H9 (cell line): ENCODE data around the gene ABCD1. TPM values are rescaled to one million over a fixed set of nuclear protein-coding genes. Genes with fewer than 3 reads are reported as not detected.

Experiments used
- DNase-seq: peaks from one replicate; pipeline ENCODE4 v3.0.0-alpha.2; 2017
- H2AFZ ChIP-seq: one replicate; pipeline ENCODE4 v1.6.1; 2013; ENCODE audit warnings: mild to moderate bottlenecking, low read length, control low read depth, moderate library complexity
- H2AK5ac ChIP-seq: 2 replicates; pipeline ENCODE4 v1.6.1; 2013; ENCODE audit warnings: low read length, control low read depth, mixed read lengths; ENCODE audit not compliant: insufficient read length
- H2BK120ac ChIP-seq: one replicate; pipeline ENCODE4 v1.6.1; 2013; ENCODE audit warnings: low read depth, mild to moderate bottlenecking, low read length, control low read depth, inconsistent platforms; ENCODE audit not compliant: poor library complexity, severe bottlenecking
- H2BK12ac ChIP-seq: 2 replicates; pipeline ENCODE4 v1.6.1; 2013; ENCODE audit warnings: low read length, control low read depth, mixed read lengths, low read depth; ENCODE audit not compliant: insufficient read length
- H2BK15ac ChIP-seq: 2 replicates; pipeline ENCODE4 v1.6.1; 2013; ENCODE audit warnings: low read depth, low read length, control low read depth
- H2BK20ac ChIP-seq: one replicate; pipeline ENCODE4 v1.6.1; 2013; ENCODE audit warnings: low read depth, mild to moderate bottlenecking, low read length, control low read depth, inconsistent platforms; ENCODE audit not compliant: poor library complexity, severe bottlenecking
- H2BK5ac ChIP-seq: 2 replicates; pipeline ENCODE4 v1.6.1; 2013; ENCODE audit warnings: low read length, control low read depth, mixed read lengths; ENCODE audit not compliant: insufficient read length
- H3K14ac ChIP-seq: 2 replicates; pipeline ENCODE4 v1.6.1; 2013; ENCODE audit warnings: low read length, control low read depth; ENCODE audit not compliant: insufficient read depth
- H3K18ac ChIP-seq: 2 replicates; pipeline ENCODE4 v1.6.1; 2013; ENCODE audit warnings: low read depth, mild to moderate bottlenecking, mixed read lengths, low read length, control low read depth; ENCODE audit not compliant: insufficient read length
- H3K23ac ChIP-seq: 2 replicates; pipeline ENCODE4 v1.6.1; 2013; ENCODE audit warnings: low read length, control low read depth, mixed read lengths, low read depth; ENCODE audit not compliant: insufficient read length
- H3K23me2 ChIP-seq: 2 replicates; pipeline ENCODE4 v1.6.1; 2013; ENCODE audit warnings: low read depth, mild to moderate bottlenecking, mixed read lengths, low read length, control low read depth; ENCODE audit not compliant: insufficient read length, poor library complexity, severe bottlenecking
- H3K27ac ChIP-seq: 2 replicates; pipeline ENCODE4 v1.5.1; 2013; ENCODE audit warnings: low read length, control low read depth, mixed read lengths, low read depth; ENCODE audit not compliant: insufficient read length
- H3K27me3 ChIP-seq: 2 replicates; pipeline ENCODE4 v1.6.1; 2013; ENCODE audit warnings: low read length, control low read depth, inconsistent platforms; ENCODE audit not compliant: insufficient read depth
- H3K4ac ChIP-seq: 2 replicates; pipeline ENCODE4 v1.6.1; 2013; ENCODE audit warnings: low read depth, mild to moderate bottlenecking, control low read depth, inconsistent platforms, low read length, moderate library complexity
- H3K4me1 ChIP-seq: 2 replicates; pipeline ENCODE4 v1.6.1; 2013; ENCODE audit warnings: low read length, control low read depth, inconsistent platforms; ENCODE audit not compliant: insufficient read depth
- H3K4me2 ChIP-seq: 2 replicates; pipeline ENCODE4 v1.6.1; 2013; ENCODE audit warnings: low read length, control low read depth, mixed read lengths; ENCODE audit not compliant: insufficient read length, insufficient read depth
- H3K56ac ChIP-seq: 2 replicates; pipeline ENCODE4 v1.6.1; 2013; ENCODE audit warnings: low read depth, mild to moderate bottlenecking, mixed read lengths, low read length, control low read depth; ENCODE audit not compliant: insufficient read length
- H3K79me1 ChIP-seq: 2 replicates; pipeline ENCODE4 v1.6.1; 2013; ENCODE audit warnings: low read depth, mild to moderate bottlenecking, moderate library complexity, low read length, control low read depth, inconsistent platforms; ENCODE audit not compliant: insufficient read depth, poor library complexity, severe bottlenecking
- H3K79me2 ChIP-seq: 2 replicates; pipeline ENCODE4 v1.6.1; 2013; ENCODE audit warnings: low read length, control low read depth, inconsistent platforms; ENCODE audit not compliant: insufficient read depth
- H3K9ac ChIP-seq: 2 replicates; pipeline ENCODE4 v1.6.1; 2013; ENCODE audit warnings: low read length, control low read depth, mixed read lengths; ENCODE audit not compliant: insufficient read length; ENCODE audit errors: extremely low read depth
- H3K9me3 ChIP-seq: one replicate; pipeline ENCODE4 v1.6.1; 2013; ENCODE audit warnings: low read depth, low read length, inconsistent platforms; ENCODE audit not compliant: control insufficient read depth
- H3T11ph ChIP-seq: one replicate; pipeline ENCODE4 v1.6.1; 2013; ENCODE audit warnings: mild to moderate bottlenecking, low read length, control low read depth, inconsistent platforms
- H4K20me1 ChIP-seq: one replicate; pipeline ENCODE4 v1.6.1; 2013; ENCODE audit not compliant: control insufficient read depth, insufficient read length, insufficient read depth
- H4K5ac ChIP-seq: 2 replicates; pipeline ENCODE4 v1.6.1; 2013; ENCODE audit warnings: low read depth, mild to moderate bottlenecking, mixed read lengths, low read length, control low read depth; ENCODE audit not compliant: insufficient read length
- H4K8ac ChIP-seq: replicated peaks from 2 replicates; pipeline ENCODE4 v1.6.1; 2013; ENCODE audit warnings: low read length, control low read depth, mixed read lengths, low read depth; ENCODE audit not compliant: insufficient read length
- H4K91ac ChIP-seq: 2 replicates; pipeline ENCODE4 v1.6.1; 2013; ENCODE audit warnings: low read depth, mild to moderate bottlenecking, moderate library complexity, mixed read lengths, low read length, control low read depth; ENCODE audit not compliant: insufficient read length
- H3K27ac Mint-ChIP-seq, 3 experiments: 2 replicates in 2 of 3; 3 replicates in 1 of 3; pipeline ENCODE4 v1.8.0; 2020 to 2021; ENCODE audit warnings: mixed read lengths in 3 of 3, mild to moderate bottlenecking in 1 of 3, moderate library complexity in 1 of 3
- H3K27me3 Mint-ChIP-seq: 2 replicates; pipeline ENCODE4 v1.8.0; 2021; ENCODE audit warnings: low read depth, mild to moderate bottlenecking, moderate library complexity, mixed read lengths
- H3K36me3 Mint-ChIP-seq, 3 experiments: 2 replicates in 2 of 3; 3 replicates in 1 of 3; pipeline ENCODE4 v1.8.0; 2020 to 2021; ENCODE audit warnings: low read depth in 3 of 3, mixed read lengths in 3 of 3; ENCODE audit not compliant: insufficient read depth in 1 of 3
- H3K4me1 Mint-ChIP-seq, 2 experiments: 2 replicates each; pipeline ENCODE4 v1.8.0; 2020; ENCODE audit warnings: mixed read lengths in 2 of 2
- H3K4me3 Mint-ChIP-seq, 2 experiments: 2 replicates in 1 of 2; 3 replicates in 1 of 2; pipeline ENCODE4 v1.8.0; 2020 to 2021; ENCODE audit warnings: mild to moderate bottlenecking in 2 of 2, mixed read lengths in 2 of 2, moderate library complexity in 1 of 2
- H3K9me3 Mint-ChIP-seq, 2 experiments: 2 replicates in 1 of 2; 3 replicates in 1 of 2; pipeline ENCODE4 v1.8.0; 2020; ENCODE audit warnings: mild to moderate bottlenecking in 2 of 2, mixed read lengths in 2 of 2, moderate library complexity in 1 of 2
- CTCF ChIP-seq: fragments of 200-600 bp; sonication (generic); conservative IDR thresholded peaks from 3 replicates; pipeline ENCODE4 v1.8.0; 2021; ENCODE audit warnings: antibody characterized with exemption, mild to moderate bottlenecking
- WGBS: extraction: QIAGEN DNeasy Blood & Tissue Kit; methylation state at CpG from one replicate; pipeline ENCODE4 v1.1.7; 2013; ENCODE audit warnings: missing lambda C conversion rate, low lambda C conversion rate, mixed read lengths; ENCODE audit not compliant: insufficient read length; ENCODE audit errors: extremely low coverage; 5-methylcytosine and 5-hydroxymethylcytosine counted together
- total RNA-seq: library from RNA; stranded (reverse); gene quantifications from 2 replicates; pipeline ENCODE4 v1.2.1, GENCODE V29; 2021

The ABCD1 gene
- total RNA-seq, 1 experiment from 2014 or later: 11.1 TPM

GRCh38 chrX:153772316-153773217, 47.9 kb downstream of the ABCD1 start:
- Histone ChIP-seq H4K91ac (no peak overlapping the region), H3K56ac (no peak overlapping the region), H3K23ac (no peak overlapping the region), H3K4me2 (no peak overlapping the region), H2BK15ac (no peak overlapping the region), H4K8ac (no peak overlapping the region), H3K18ac (no peak overlapping the region), H2AFZ (no peak overlapping the region), H4K20me1 (no peaks in the 10 kb centered on the region), H2BK120ac (no peak overlapping the region), H3K4me1 (no peaks in the 10 kb centered on the region), H3T11ph (no peak overlapping the region), H3K79me2 (no peaks in the 10 kb centered on the region), H3K14ac (no peak overlapping the region), H2BK12ac (no peak overlapping the region), H2BK5ac (no peak overlapping the region), H3K23me2 (no peaks in the 10 kb centered on the region), H3K27me3 (no peaks in the 10 kb centered on the region), H4K5ac (no peak overlapping the region), H3K9ac (no peak overlapping the region), H3K9me3 (no peaks in the 10 kb centered on the region), H3K27ac (no peak overlapping the region), H3K79me1 (no peaks in the 10 kb centered on the region), H2BK20ac (no peak overlapping the region), H2AK5ac (no peak overlapping the region), H3K4ac (no peak overlapping the region)
- Mint-ChIP-seq H3K9me3 (peaks cover 25 to 55% of the 10 kb centered on the region in 2 experiments), H3K27me3 (no peaks in the 10 kb centered on the region; the same call in 1 of the 2 replicates), H3K4me1 (no peaks in the 10 kb centered on the region), H3K27ac (no peak overlapping the region; a peak in 1 of 7 replicates), H3K36me3 (peaks cover 0 to 2% (median 0%) of the 10 kb centered on the region in 3 experiments; a peak in 1 of 7 replicates), H3K4me3 (no peak overlapping the region; a peak in 1 of 5 replicates)
- DNase-seq: no peak
- no CpG with 5 or more reads among the region's 21 CpGs for WGBS
- TF ChIP-seq CTCF: no peak
